Natural killer cell (primary cell): ENCODE data around the gene A4GALT. TPM values are rescaled to one million over a fixed set of nuclear protein-coding genes. Genes with fewer than 3 reads are reported as not detected.
"Not testable (repeated sequence)": the region's sequence is repeated elsewhere in the genome, so short reads cannot be mapped to it uniquely, and the experiment has no call there.

Experiments
- ATAC-seq, 3 donors: fragments of 150-1000 bp in 2 of 3; fragments of 200-7000 bp in 1 of 3; cut with Tn5 transposase; 1 replicate in 1 of 3; 2 replicates in 2 of 3; pipeline ENCODE4 v1.10.0; 2021; ENCODE audit warnings: mild to moderate bottlenecking in 2 of 3, moderate library complexity in 2 of 3
- DNase-seq, 2 donors: peaks; one replicate each; pipeline versions ENCODE4 v3.0.0 to v3.0.0-alpha.2; 2013 to 2021; ENCODE audit warnings: mixed read lengths in 1 of 2
- H3K27ac ChIP-seq: one replicate; pipeline ENCODE4 v1.5.1; 2013; ENCODE audit warnings: mild to moderate bottlenecking, low read length
- H3K27me3 ChIP-seq: one replicate; pipeline ENCODE4 v1.6.1; 2013; ENCODE audit warnings: low read length; ENCODE audit not compliant: control insufficient read depth, insufficient read depth
- H3K36me3 ChIP-seq: one replicate; pipeline ENCODE4 v1.6.1; 2013; ENCODE audit warnings: low read length; ENCODE audit not compliant: control insufficient read depth, insufficient read depth
- H3K4me1 ChIP-seq: one replicate; pipeline ENCODE4 v1.6.1; 2013; ENCODE audit warnings: low read length; ENCODE audit not compliant: control insufficient read depth, insufficient read depth
- H3K4me3 ChIP-seq: one replicate; pipeline ENCODE4 v1.5.1; 2013; ENCODE audit warnings: low read length
- H3K9me3 ChIP-seq: one replicate; pipeline ENCODE4 v1.6.1; 2013; ENCODE audit warnings: low read length; ENCODE audit not compliant: control insufficient read depth, insufficient read depth
- H3K27ac Mint-ChIP-seq, 2 donors: one replicate each; pipeline ENCODE4 v1.8.0; 2022; ENCODE audit warnings: mild to moderate bottlenecking in 2 of 2, mixed read lengths in 2 of 2, moderate library complexity in 1 of 2
- H3K27me3 Mint-ChIP-seq, 2 donors: one replicate each; pipeline ENCODE4 v1.8.0; 2022; ENCODE audit warnings: low read depth in 2 of 2, mixed read lengths in 2 of 2
- H3K36me3 Mint-ChIP-seq: one replicate; pipeline ENCODE4 v1.8.0; 2022; ENCODE audit warnings: mixed read lengths
- H3K4me1 Mint-ChIP-seq, 2 donors: one replicate each; pipeline ENCODE4 v1.8.0; 2022; ENCODE audit warnings: mixed read lengths in 2 of 2
- H3K4me3 Mint-ChIP-seq: one replicate; pipeline ENCODE4 v1.8.0; 2022; ENCODE audit warnings: mild to moderate bottlenecking, moderate library complexity, mixed read lengths
- H3K9me3 Mint-ChIP-seq, 2 donors: one replicate each; pipeline ENCODE4 v1.8.0; 2022; ENCODE audit warnings: mixed read lengths in 2 of 2
- CTCF ChIP-seq: fragments of 200-600 bp; IDR thresholded peaks from one replicate; pipeline ENCODE4 v1.8.0; 2022; ENCODE audit warnings: antibody characterized with exemption
- WGBS: methylation state at CpG from one replicate; pipeline ENCODE4 v1.1.7; 2013; ENCODE audit warnings: missing lambda C conversion rate; ENCODE audit not compliant: insufficient coverage; 5-methylcytosine and 5-hydroxymethylcytosine counted together
- intact Hi-C: fragments of 100-400 bp; cut with micrococcal nuclease; formaldehyde crosslinking; loops from one replicate; pipeline ENCODE4 v1.14.2; 2022
- total RNA-seq, 4 donors: library from RNA; stranded (reverse); fragments of 120-200 nt in 1 of 4; gene quantifications; one replicate each; pipeline versions ENCODE4 v1.2.3 to v1.2.4, GENCODE V29; 2013 to 2022

The A4GALT gene
- total RNA-seq, 3 donors from 2014 or later (not counting 1 experiment from before 2014, with no cell fraction given), result 0.26 TPM; not detected in 2

GRCh38 chr22:42754658-42755057 lies 34.0 kb upstream of the A4GALT start:
- no peak overlapping the region for H3K27ac ChIP-seq
- Mint-ChIP-seq H3K36me3 (no peaks in the 10 kb centered on the region), H3K9me3 (no peaks in the 10 kb centered on the region), H3K4me3 (no peak overlapping the region), H3K27me3 (no peaks in the 10 kb centered on the region), H3K4me1 (no peaks in the 10 kb centered on the region), H3K27ac (no peak overlapping the region)
- intact Hi-C loops, result no loop called here
- TF ChIP-seq CTCF, result no peak
- ATAC-seq (no peak), DNase-seq (no peak)
- H3K36me3 ChIP-seq, result no peaks in the 10 kb centered on the region
- no peaks in the 10 kb centered on the region for H3K27me3 ChIP-seq
- whole genome bisulfite sequencing, result 66% methylated on average over 6 of the region's 6 CpGs
- H3K4me3 ChIP-seq, result no peak overlapping the region
- H3K4me1 ChIP-seq, result peaks cover 5% of the 10 kb centered on the region
- no peaks in the 10 kb centered on the region for H3K9me3 ChIP-seq

DNA sequence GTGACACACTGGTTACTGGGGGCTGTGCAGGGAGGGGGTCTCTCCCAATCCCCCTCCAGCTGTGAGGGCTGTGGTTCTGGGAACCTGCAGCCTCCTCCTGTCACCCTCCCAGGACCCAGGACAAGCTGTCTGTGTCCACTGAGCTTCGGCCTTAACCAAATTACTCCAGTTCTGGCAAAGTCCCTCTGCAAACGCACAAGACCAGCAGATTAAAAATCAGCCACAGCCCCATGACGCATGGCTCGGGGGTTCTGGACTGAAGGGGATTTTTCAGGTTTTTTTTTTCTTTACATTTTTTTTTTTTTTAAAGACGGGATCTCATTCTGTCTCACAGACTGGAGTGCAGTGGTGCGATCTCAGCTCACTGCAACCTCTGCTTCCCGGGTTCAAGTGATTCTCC lies 32.2 kb upstream of the A4GALT start:
- Mint-ChIP-seq H3K4me3 (no peak overlapping the region), H3K27ac (no peak overlapping the region), H3K4me1 (no peaks in the 10 kb centered on the region), H3K9me3 (no peaks in the 10 kb centered on the region), H3K27me3 (no peaks in the 10 kb centered on the region), H3K36me3 (no peaks in the 10 kb centered on the region)
- Histone ChIP-seq H3K4me3 (no peak overlapping the region), H3K4me1 (peaks cover 5% of the 10 kb centered on the region), H3K36me3 (no peaks in the 10 kb centered on the region), H3K27me3 (no peaks in the 10 kb centered on the region), H3K9me3 (no peaks in the 10 kb centered on the region), H3K27ac (no peak overlapping the region)
- ATAC-seq, result no peak
- intact Hi-C loops, result no loop called here
- DNase-seq, result no peak
- WGBS, result 79% methylated on average over 7 of the region's 7 CpGs
- TF ChIP-seq CTCF, result no peak

- no peaks in the 10 kb centered on the region for H3K27me3 ChIP-seq
- no peak overlapping the region for H3K4me3 Mint-ChIP-seq
- no peak overlapping the region for H3K4me3 ChIP-seq
- H3K27me3 Mint-ChIP-seq, result no peaks in the 10 kb centered on the region
- no peaks in the 10 kb centered on the region for H3K36me3 Mint-ChIP-seq
- WGBS, result 64% methylated on average over 12 of the region's 12 CpGs
- ATAC-seq (no peak), DNase-seq (no peak)
- H3K4me1 ChIP-seq, result peaks cover 5% of the 10 kb centered on the region
- H3K36me3 ChIP-seq, result no peaks in the 10 kb centered on the region
- no peak overlapping the region for H3K27ac ChIP-seq
- TF ChIP-seq CTCF, result no peak
- intact Hi-C loops, result no loop called here
- H3K9me3 ChIP-seq, result no peaks in the 10 kb centered on the region
- no peaks in the 10 kb centered on the region for H3K9me3 Mint-ChIP-seq
- H3K4me1 Mint-ChIP-seq, result no peaks in the 10 kb centered on the region
- no peak overlapping the region for H3K27ac Mint-ChIP-seq
These were observed 31.6 kb upstream of the A4GALT start for GRCh38 chr22:42752230-42752746.

- H3K36me3 ChIP-seq, ATAC-seq, H3K27me3 ChIP-seq, H3K36me3 Mint-ChIP-seq, H3K27me3 Mint-ChIP-seq, H3K4me3 Mint-ChIP-seq, H3K4me3 ChIP-seq, H3K4me1 Mint-ChIP-seq, H3K27ac Mint-ChIP-seq, H3K27ac ChIP-seq, H3K9me3 Mint-ChIP-seq, H3K9me3 ChIP-seq, DNase-seq, H3K4me1 ChIP-seq, intact Hi-C loops: not testable (repeated sequence)
- 89% methylated on average over 15 of the region's 28 CpGs for WGBS
These were observed 29.8 kb upstream of the A4GALT start for GRCh38 chr22:42750421-42750820.
